HTR-8/SVneo (cell line): ENCODE data around the gene SEC31A.

Source experiments
- DNase-seq: peaks from one replicate; pipeline ENCODE4 v3.0.0; 2011; ENCODE audit warnings: low spot score, mixed read lengths; ENCODE audit not compliant: insufficient read length
- FAIRE-seq: peaks from 2 replicates; lab custom pipeline; 2011; peaks lifted over from hg19 to GRCh38; lab: Jason Lieb, UNC

SEC31A gene

GRCh38 chr4:82798168-82799005, 92.6 kb downstream of the SEC31A start, which contains the start of gene SCD5:
TSS of gene SCD5 (minus strand) at chr4:82798796. CDS start at chr4:82798537, 259 bp downstream.
- no peak for FAIRE-seq

GRCh38 chr4:82797405-82798111, 93.4 kb downstream of the SEC31A start:
- DNase-seq (no peak), FAIRE-seq (no peak)

More at GRCh38 chr4:82798168-82799005, 92.6 kb downstream of the SEC31A start, which contains the start of gene SCD5:
- DNase-seq: peak; percentile 70

GRCh38 chr4:82797040-82797404, 93.9 kb downstream of the SEC31A start:
- DNase-seq (no peak), FAIRE-seq (no peak)

- DNase-seq: no peak
- no peak for FAIRE-seq
Observed at GRCh38 chr4:82792912-82793649, 97.9 kb downstream of the SEC31A start.

GRCh38 chr4:82791179-82791578, 99.8 kb downstream of the SEC31A start:
- no peak for FAIRE-seq
- no peak for DNase-seq

- FAIRE-seq: no peak
- DNase-seq: no peak
Observed at GRCh38 chr4:82790060-82790660, 100.8 kb downstream of the SEC31A start.

GRCh38 chr4:82789025-82789776, 101.8 kb downstream of the SEC31A start:
- FAIRE-seq (no peak), DNase-seq (no peak)

- DNase-seq (no peak), FAIRE-seq (no peak)
Observed at GRCh38 chr4:82787342-82787741, 103.6 kb downstream of the SEC31A start.

GRCh38 chr4:82786828-82787227, 104.1 kb downstream of the SEC31A start:
- DNase-seq (no peak), FAIRE-seq (no peak)

GRCh38 chr4:82785611-82786400, 105.1 kb downstream of the SEC31A start:
- DNase-seq (peak; percentile 57), FAIRE-seq (no peak)

- no peak for DNase-seq
- no peak for FAIRE-seq
Observed at GRCh38 chr4:82784681-82785610, 106.0 kb downstream of the SEC31A start.

- no peak for FAIRE-seq
Observed at GRCh38 chr4:82782626-82783345, 108.2 kb downstream of the SEC31A start.

GRCh38 chr4:82780752-82781231, 110.2 kb downstream of the SEC31A start:
- DNase-seq (no peak), FAIRE-seq (no peak)

More at GRCh38 chr4:82782626-82783345, 108.2 kb downstream of the SEC31A start:
- no peak for DNase-seq

GRCh38 chr4:82780170-82780751, 110.7 kb downstream of the SEC31A start:
- FAIRE-seq (no peak), DNase-seq (no peak)

- no peak for FAIRE-seq
Observed at GRCh38 chr4:82779032-82779431, 111.9 kb downstream of the SEC31A start.

GRCh38 chr4:82777857-82778525, 113.0 kb downstream of the SEC31A start:
- DNase-seq: no peak
- FAIRE-seq: no peak

More at GRCh38 chr4:82779032-82779431, 111.9 kb downstream of the SEC31A start:
- no peak for DNase-seq
